Cardiac fibroblast (primary cell): ENCODE data around the gene FRMD3.

Source experiments
- DNase-seq, 2 donors: peaks; one replicate each; pipeline versions ENCODE4 v3.0.0 to v3.0.0-alpha.2; 2010; ENCODE audit warnings: low read depth in 2 of 2
- H3K4me3 ChIP-seq, 2 donors: replicated peaks in 1 of 2; 1 replicate in 1 of 2; 2 replicates in 1 of 2; pipeline ENCODE4 v1.5.1; 2011; ENCODE audit warnings: low read depth in 2 of 2, low read length in 2 of 2, mild to moderate bottlenecking in 2 of 2, moderate library complexity in 1 of 2
- TF ChIP-seq, protein P1 (sequence below): IDR thresholded peaks from one replicate; pipeline ENCODE4 v1.5.1; 2011; ENCODE audit warnings: low read depth, mild to moderate bottlenecking, low read length, inconsistent platforms

FRMD3 gene

DNA sequence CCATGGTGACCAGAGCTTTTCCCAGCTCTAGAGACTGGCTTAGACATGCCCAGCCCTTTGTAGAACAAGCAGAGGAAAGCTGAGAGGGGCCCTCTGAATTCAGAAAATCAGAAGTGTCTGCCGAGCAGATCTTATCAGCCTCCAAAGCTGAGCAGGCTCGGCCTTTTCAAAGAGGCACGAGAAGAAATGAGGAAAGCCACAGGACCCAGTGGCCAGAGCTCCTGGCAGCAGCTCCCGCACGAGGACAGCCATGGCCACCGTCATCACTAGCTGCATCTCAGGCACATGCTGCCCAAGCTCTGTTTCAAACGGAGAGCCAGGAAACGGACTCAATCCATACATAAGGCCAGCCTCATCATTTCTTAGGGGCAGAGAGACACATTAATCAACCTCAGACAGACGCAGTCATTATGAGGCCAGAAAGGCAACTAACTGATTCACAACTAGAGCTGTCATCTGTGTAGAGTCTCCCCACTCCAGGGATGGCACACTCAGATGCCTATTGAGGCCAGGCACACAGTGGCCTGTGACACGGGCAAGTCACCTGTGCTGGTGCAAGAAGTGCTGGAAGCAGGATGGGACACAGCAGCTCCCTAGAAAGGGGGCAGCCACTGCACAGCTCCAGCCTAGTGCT lies 194.7 kb downstream of the FRMD3 start:
- TF ChIP-seq, protein P1, sequence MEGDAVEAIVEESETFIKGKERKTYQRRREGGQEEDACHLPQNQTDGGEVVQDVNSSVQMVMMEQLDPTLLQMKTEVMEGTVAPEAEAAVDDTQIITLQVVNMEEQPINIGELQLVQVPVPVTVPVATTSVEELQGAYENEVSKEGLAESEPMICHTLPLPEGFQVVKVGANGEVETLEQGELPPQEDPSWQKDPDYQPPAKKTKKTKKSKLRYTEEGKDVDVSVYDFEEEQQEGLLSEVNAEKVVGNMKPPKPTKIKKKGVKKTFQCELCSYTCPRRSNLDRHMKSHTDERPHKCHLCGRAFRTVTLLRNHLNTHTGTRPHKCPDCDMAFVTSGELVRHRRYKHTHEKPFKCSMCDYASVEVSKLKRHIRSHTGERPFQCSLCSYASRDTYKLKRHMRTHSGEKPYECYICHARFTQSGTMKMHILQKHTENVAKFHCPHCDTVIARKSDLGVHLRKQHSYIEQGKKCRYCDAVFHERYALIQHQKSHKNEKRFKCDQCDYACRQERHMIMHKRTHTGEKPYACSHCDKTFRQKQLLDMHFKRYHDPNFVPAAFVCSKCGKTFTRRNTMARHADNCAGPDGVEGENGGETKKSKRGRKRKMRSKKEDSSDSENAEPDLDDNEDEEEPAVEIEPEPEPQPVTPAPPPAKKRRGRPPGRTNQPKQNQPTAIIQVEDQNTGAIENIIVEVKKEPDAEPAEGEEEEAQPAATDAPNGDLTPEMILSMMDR: no peak
- no peak for DNase-seq

DNA sequence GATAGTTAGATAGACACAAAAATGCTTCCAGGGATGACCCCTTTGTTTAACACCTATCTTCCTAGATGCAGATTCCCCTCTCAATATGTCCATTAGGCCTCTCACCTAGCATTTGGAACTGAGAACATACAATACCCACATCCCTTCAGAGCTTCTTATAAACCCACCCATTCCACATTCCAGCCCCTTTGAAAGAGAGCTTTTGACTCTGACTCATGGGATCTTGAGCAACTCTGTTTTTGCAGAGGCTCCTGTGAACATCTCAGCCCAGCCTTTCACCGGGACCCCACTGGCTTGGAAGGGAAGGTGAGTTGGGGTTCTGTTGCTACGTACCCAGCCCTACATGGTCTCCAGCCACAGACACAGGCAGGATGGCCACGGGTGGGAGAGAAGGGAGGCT lies 195.5 kb downstream of the FRMD3 start:
- DNase-seq: peak in 1 of 2 donors; percentile 53
- TF ChIP-seq, protein P1: no peak
- no peak overlapping the region for H3K4me3 ChIP-seq

More for the DNA sequence above, 194.7 kb downstream of the FRMD3 start:
- no peak overlapping the region for H3K4me3 ChIP-seq

DNA sequence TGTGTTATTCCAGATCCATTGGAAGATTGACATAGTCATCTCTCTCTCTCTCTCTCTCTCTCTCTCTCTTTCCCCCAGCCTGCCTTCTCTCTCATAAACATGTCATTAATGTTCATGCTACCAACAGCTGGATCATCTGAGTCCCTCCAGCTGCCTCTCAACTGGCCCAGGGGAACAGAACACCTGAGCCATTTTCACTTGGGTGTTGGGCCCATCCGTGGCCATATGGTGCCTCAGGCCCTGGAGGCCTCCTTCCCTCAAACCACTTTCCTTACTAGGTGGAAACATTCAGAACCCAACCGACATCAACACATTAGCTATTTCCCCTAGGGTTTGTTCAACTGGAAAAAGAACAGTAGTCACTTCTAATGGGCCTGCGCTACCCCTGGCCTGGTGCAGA lies 196.2 kb downstream of the FRMD3 start:
- H3K4me3 ChIP-seq: no peak overlapping the region
- no peak for DNase-seq
- TF ChIP-seq, protein P1: no peak

DNA sequence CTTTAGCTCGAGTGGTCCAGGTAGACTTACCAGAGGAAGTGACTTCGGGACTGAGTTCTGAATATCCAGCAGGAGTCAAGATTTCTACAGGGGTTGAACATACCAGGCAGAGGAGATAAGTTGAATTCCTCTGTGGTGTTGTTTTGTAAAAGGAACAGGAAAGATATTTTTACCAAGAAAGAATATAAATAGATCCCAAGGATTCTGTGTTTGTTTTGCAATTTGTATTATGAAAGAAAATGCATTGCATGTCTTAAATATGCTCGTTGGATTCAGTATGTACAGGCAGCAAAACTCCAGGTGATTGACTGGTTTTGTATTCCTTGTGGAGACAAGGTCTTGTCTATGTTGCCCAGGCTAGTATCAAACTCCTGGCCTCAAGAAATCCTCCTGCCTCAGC lies 197.8 kb downstream of the FRMD3 start:
- no peak overlapping the region for H3K4me3 ChIP-seq
- TF ChIP-seq, protein P1: no peak
- peak in 1 of 2 donors; percentile 31 for DNase-seq

DNA sequence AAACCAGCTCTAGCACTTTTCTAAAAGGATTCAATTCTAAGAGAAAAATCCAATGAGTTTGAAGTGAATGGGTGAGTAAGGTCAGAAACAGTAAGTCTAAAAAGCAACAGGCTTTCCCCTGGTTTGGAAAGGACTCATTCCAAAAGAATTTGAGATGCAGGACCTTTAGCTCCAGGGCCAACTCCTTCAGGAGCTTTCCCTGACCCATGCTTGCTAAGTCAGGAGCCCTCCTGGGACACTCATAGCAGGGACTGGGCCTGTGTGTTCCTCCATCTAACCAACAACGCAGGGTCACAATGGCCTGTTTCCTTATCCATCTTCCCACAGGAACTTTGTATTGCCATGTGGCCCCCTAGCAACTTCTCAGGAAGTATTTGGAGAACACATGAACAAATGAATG lies 198.8 kb downstream of the FRMD3 start:
- TF ChIP-seq, protein P1: no peak
- no peak overlapping the region for H3K4me3 ChIP-seq
- DNase-seq: peak in 1 of 2 donors; percentile 50

DNA sequence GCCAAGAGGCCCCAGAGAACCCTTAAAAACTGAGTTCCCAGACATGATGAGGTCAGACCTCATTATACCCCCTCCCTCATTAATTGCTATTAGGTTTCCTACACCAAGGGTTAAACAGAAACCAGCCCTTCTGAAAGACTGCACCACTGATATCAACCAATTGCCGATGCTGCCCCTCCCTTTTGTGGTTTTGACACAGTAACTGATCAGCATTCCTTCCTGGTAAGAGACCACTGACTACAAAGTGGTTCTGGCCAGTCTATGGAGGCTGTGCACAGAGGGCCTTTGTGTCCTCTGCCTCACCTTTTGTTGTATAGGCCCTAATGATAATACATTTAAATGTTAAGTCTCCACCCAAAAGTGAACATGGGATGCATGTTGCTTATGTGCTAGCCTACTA lies 201.5 kb downstream of the FRMD3 start:
- TF ChIP-seq, protein P1: no peak
- no peak overlapping the region for H3K4me3 ChIP-seq
- DNase-seq: no peak

DNA sequence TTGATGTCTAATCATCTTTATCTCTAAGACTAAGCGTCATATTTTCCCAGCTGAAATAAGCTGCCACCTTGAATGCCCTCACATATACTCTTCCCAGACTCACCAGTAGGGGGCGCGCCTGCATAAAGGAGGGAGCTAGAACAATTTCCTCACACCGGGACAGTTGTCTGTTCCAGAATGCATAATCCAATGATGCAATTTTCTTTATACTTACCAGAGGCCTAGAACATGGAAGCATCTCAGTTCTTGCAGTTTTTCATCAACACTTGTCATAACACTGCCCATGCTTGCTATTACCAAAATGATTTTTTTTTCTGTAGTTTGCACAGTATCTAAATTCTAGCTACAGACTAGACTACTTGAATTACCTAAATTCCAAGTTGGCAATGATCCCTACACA lies 203.9 kb downstream of the FRMD3 start:
- peak; percentile 90 to 94 for DNase-seq
- TF ChIP-seq, protein P1: peak; percentile 92
- no peak overlapping the region for H3K4me3 ChIP-seq
